Left colon (tissue), 2 donors: ENCODE data around the gene OR4D9. TPM values are rescaled to one million over a fixed set of nuclear protein-coding genes. Genes with fewer than 3 reads are reported as not detected.

ENCODE experiments used
- total RNA-seq, 2 donors: library from RNA; stranded (reverse); fragmentation: NEBNext Ultra II Directional; extraction: Animal tissue kit (Norgen Biotek cat#: 25700); gene quantifications; one replicate each; pipeline ENCODE4 v1.2.1, GENCODE V29; 2021
- donor health status: DM: no; HTN: no; CAD: no.
- donor health status: DM: yes; HTN: yes; CAD: no.

The OR4D9 gene
- total RNA-seq, 2 donors from 2014 or later: not detected

Other genes with a start within 250 kb of the OR4D9 start
- not detected for gene OR5AN1, start 152.6 kb upstream of the OR4D9 start, total RNA-seq
- not detected for gene OR5A2, start 85.1 kb upstream of the OR4D9 start, total RNA-seq
- not detected for gene OR5A1, start 75.1 kb upstream of the OR4D9 start, total RNA-seq
- gene OR4D6, start 54.6 kb upstream of the OR4D9 start, total RNA-seq: not detected
- gene OR4D10, start 38.2 kb upstream of the OR4D9 start, total RNA-seq: not detected
- gene OR4D11, start 8.0 kb upstream of the OR4D9 start, total RNA-seq: not detected
- gene OSBP, start 104.2 kb downstream of the OR4D9 start, total RNA-seq: 10 to 100 TPM; 51.3 to 62.1 TPM
- gene PATL1, start 157.5 kb downstream of the OR4D9 start, total RNA-seq: 10 to 100 TPM; 33.9 to 38.1 TPM
- not detected for gene OR10V1, start 202.3 kb downstream of the OR4D9 start, total RNA-seq
- 100 to 1,000 TPM in 1 of 2 donors, 10 to 100 TPM in 1; 83.8 to 133 TPM for gene STX3, start 243.8 kb downstream of the OR4D9 start, total RNA-seq